Duodenal mucosa (tissue), 2 donors: Measurements from ENCODE around the gene NUAK1.

Experiments
- H3K27ac ChIP-seq: one replicate; pipeline ENCODE4 v1.7.0; 2013; ENCODE audit warnings: low read depth, low read length
- H3K27me3 ChIP-seq, 2 donors: one replicate each; pipeline ENCODE4 v1.7.0; 2013; ENCODE audit warnings: low read length in 2 of 2, control low read depth in 1 of 2; ENCODE audit not compliant: insufficient read depth in 2 of 2, control insufficient read depth in 1 of 2
- H3K36me3 ChIP-seq, 2 donors: one replicate each; pipeline ENCODE4 v1.7.0; 2013; ENCODE audit warnings: low read length in 2 of 2, control low read depth in 1 of 2; ENCODE audit not compliant: insufficient read depth in 2 of 2, control insufficient read depth in 1 of 2
- H3K4me1 ChIP-seq, 2 donors: one replicate each; pipeline ENCODE4 v1.7.0; 2013; ENCODE audit warnings: low read length in 2 of 2, control low read depth in 1 of 2; ENCODE audit not compliant: insufficient read depth in 2 of 2, control insufficient read depth in 1 of 2
- H3K4me3 ChIP-seq, 2 donors: one replicate each; pipeline ENCODE4 v1.7.0; 2013; ENCODE audit warnings: low read length in 2 of 2, low read depth in 1 of 2
- H3K9ac ChIP-seq, 2 donors: one replicate each; pipeline ENCODE4 v1.7.0; 2013; ENCODE audit warnings: low read length in 2 of 2, low read depth in 1 of 2
- H3K9me3 ChIP-seq, 2 donors: one replicate each; pipeline ENCODE4 v1.7.0; 2013; ENCODE audit warnings: low read length in 2 of 2, control low read depth in 1 of 2; ENCODE audit not compliant: control insufficient read depth in 1 of 2

Gene NUAK1

GRCh38 chr12:106097011-106097410 lies 41.7 kb downstream of the NUAK1 start:
- H3K27me3 ChIP-seq: no peaks in the 10 kb centered on the region
- H3K36me3 ChIP-seq: no peaks in the 10 kb centered on the region
- H3K4me3 ChIP-seq: no peak overlapping the region
- no peaks in the 10 kb centered on the region for H3K4me1 ChIP-seq
- no peak overlapping the region for H3K9ac ChIP-seq
- H3K27ac ChIP-seq: no peak overlapping the region
- no peaks in the 10 kb centered on the region for H3K9me3 ChIP-seq

GRCh38 chr12:106096376-106096775 lies 42.4 kb downstream of the NUAK1 start:
- no peaks in the 10 kb centered on the region for H3K4me1 ChIP-seq
- no peak overlapping the region for H3K4me3 ChIP-seq
- no peaks in the 10 kb centered on the region for H3K27me3 ChIP-seq
- H3K27ac ChIP-seq: no peak overlapping the region
- H3K36me3 ChIP-seq: no peaks in the 10 kb centered on the region
- H3K9me3 ChIP-seq: no peaks in the 10 kb centered on the region
- H3K9ac ChIP-seq: no peak overlapping the region

- no peaks in the 10 kb centered on the region for H3K9me3 ChIP-seq
- no peak overlapping the region for H3K4me3 ChIP-seq
- no peak overlapping the region for H3K27ac ChIP-seq
- H3K36me3 ChIP-seq: no peaks in the 10 kb centered on the region
- H3K27me3 ChIP-seq: no peaks in the 10 kb centered on the region
- H3K4me1 ChIP-seq: peaks cover 0 to 6% of the 10 kb centered on the region in 2 donors
- H3K9ac ChIP-seq: no peak overlapping the region
Measured at GRCh38 chr12:106094304-106094703, 44.5 kb downstream of the NUAK1 start.

GRCh38 chr12:106093246-106093645 lies 45.5 kb downstream of the NUAK1 start:
- H3K9me3 ChIP-seq: no peaks in the 10 kb centered on the region
- H3K27ac ChIP-seq: no peak overlapping the region
- H3K4me1 ChIP-seq: peaks cover 0 to 6% of the 10 kb centered on the region in 2 donors

GRCh38 chr12:106091446-106091820 lies 47.3 kb downstream of the NUAK1 start:
- H3K36me3 ChIP-seq: no peaks in the 10 kb centered on the region
- no peaks in the 10 kb centered on the region for H3K27me3 ChIP-seq
- no peak overlapping the region for H3K4me3 ChIP-seq
- peaks cover 0 to 6% of the 10 kb centered on the region in 2 donors for H3K4me1 ChIP-seq
- no peaks in the 10 kb centered on the region for H3K9me3 ChIP-seq
- no peak overlapping the region for H3K9ac ChIP-seq
- no peak overlapping the region for H3K27ac ChIP-seq

More at GRCh38 chr12:106093246-106093645, 45.5 kb downstream of the NUAK1 start:
- Histone ChIP-seq H3K9ac (no peak overlapping the region), H3K27me3 (no peaks in the 10 kb centered on the region), H3K4me3 (no peak overlapping the region), H3K36me3 (no peaks in the 10 kb centered on the region)

GRCh38 chr12:106090591-106091445 lies 47.9 kb downstream of the NUAK1 start:
- no peaks in the 10 kb centered on the region for H3K9me3 ChIP-seq
- H3K4me1 ChIP-seq: peaks cover 0 to 6% of the 10 kb centered on the region in 2 donors
- H3K9ac ChIP-seq: no peak overlapping the region
- H3K27ac ChIP-seq: no peak overlapping the region
- no peak overlapping the region for H3K4me3 ChIP-seq
- H3K27me3 ChIP-seq: no peaks in the 10 kb centered on the region
- no peaks in the 10 kb centered on the region for H3K36me3 ChIP-seq

- Histone ChIP-seq H3K9ac (no peak overlapping the region), H3K27ac (no peak overlapping the region), H3K36me3 (no peaks in the 10 kb centered on the region), H3K4me3 (no peak overlapping the region), H3K27me3 (no peaks in the 10 kb centered on the region), H3K4me1 (peaks cover 0 to 6% of the 10 kb centered on the region in 2 donors), H3K9me3 (no peaks in the 10 kb centered on the region)
Measured at GRCh38 chr12:106089935-106090334, 48.8 kb downstream of the NUAK1 start.

GRCh38 chr12:106088811-106089485 lies 49.8 kb downstream of the NUAK1 start:
- H3K36me3 ChIP-seq: no peaks in the 10 kb centered on the region
- no peaks in the 10 kb centered on the region for H3K9me3 ChIP-seq
- no peak overlapping the region for H3K27ac ChIP-seq
- no peaks in the 10 kb centered on the region for H3K27me3 ChIP-seq
- H3K9ac ChIP-seq: no peak overlapping the region
- H3K4me1 ChIP-seq: peaks cover 0 to 11% of the 10 kb centered on the region in 2 donors
- H3K4me3 ChIP-seq: no peak overlapping the region

- H3K4me1 ChIP-seq: peaks cover 0 to 16% of the 10 kb centered on the region in 2 donors
- H3K36me3 ChIP-seq: no peaks in the 10 kb centered on the region
- H3K27me3 ChIP-seq: no peaks in the 10 kb centered on the region
- H3K9me3 ChIP-seq: no peaks in the 10 kb centered on the region
- H3K4me3 ChIP-seq: no peak overlapping the region
- H3K27ac ChIP-seq: no peak overlapping the region
- H3K9ac ChIP-seq: no peak overlapping the region
Measured at GRCh38 chr12:106088246-106088808, 50.4 kb downstream of the NUAK1 start.

GRCh38 chr12:106086696-106087095 lies 52.1 kb downstream of the NUAK1 start:
- H3K9ac ChIP-seq: no peak overlapping the region
- no peak overlapping the region for H3K4me3 ChIP-seq
- H3K27ac ChIP-seq: no peak overlapping the region
- no peaks in the 10 kb centered on the region for H3K27me3 ChIP-seq
- H3K9me3 ChIP-seq: no peaks in the 10 kb centered on the region
- H3K4me1 ChIP-seq: peaks cover 0 to 19% of the 10 kb centered on the region in 2 donors
- H3K36me3 ChIP-seq: no peaks in the 10 kb centered on the region
